ENCODE results near the gene CYB5R3.
"Not testable (repeated sequence)": the region's sequence is repeated elsewhere in the genome, so short reads cannot be mapped to it uniquely, and the experiment has no call there.

DNA sequence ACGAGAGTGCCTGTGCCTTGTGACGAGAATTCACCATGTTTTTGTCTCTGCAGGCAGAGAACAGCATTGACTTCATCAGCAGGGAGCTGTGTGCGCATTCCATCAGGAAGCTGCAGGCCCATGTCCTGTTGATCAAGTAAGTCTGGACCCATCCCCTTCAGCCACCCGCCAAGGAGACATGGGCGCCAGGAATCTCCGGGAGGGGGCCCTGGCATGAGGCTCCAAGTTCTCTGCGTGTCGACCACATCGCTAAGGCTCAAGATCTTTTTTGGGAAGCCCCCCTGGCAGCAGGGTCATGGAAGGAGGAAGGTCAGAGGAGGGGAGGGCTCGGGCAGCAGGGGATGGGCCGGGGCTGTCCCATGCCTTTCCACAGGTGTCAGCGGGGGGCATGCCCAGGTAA lies 78.1 kb downstream of the CYB5R3 start:
- TF ChIP-seq, protein P1, sequence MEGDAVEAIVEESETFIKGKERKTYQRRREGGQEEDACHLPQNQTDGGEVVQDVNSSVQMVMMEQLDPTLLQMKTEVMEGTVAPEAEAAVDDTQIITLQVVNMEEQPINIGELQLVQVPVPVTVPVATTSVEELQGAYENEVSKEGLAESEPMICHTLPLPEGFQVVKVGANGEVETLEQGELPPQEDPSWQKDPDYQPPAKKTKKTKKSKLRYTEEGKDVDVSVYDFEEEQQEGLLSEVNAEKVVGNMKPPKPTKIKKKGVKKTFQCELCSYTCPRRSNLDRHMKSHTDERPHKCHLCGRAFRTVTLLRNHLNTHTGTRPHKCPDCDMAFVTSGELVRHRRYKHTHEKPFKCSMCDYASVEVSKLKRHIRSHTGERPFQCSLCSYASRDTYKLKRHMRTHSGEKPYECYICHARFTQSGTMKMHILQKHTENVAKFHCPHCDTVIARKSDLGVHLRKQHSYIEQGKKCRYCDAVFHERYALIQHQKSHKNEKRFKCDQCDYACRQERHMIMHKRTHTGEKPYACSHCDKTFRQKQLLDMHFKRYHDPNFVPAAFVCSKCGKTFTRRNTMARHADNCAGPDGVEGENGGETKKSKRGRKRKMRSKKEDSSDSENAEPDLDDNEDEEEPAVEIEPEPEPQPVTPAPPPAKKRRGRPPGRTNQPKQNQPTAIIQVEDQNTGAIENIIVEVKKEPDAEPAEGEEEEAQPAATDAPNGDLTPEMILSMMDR (IDR thresholded peaks at IDR 0.05; ENCODE audit: insufficient read depth, low read length): not testable (repeated sequence)
- not testable (repeated sequence) for TF ChIP-seq POLR2AphosphoS5 (IDR thresholded peaks at IDR 0.05; ENCODE audit: low read depth); GABPA (IDR thresholded peaks at IDR 0.05; ENCODE audit: low read depth); SPI1 (IDR thresholded peaks at IDR 0.05; ENCODE audit: borderline replicate concordance, low read depth)
- TF ChIP-seq, protein P2, sequence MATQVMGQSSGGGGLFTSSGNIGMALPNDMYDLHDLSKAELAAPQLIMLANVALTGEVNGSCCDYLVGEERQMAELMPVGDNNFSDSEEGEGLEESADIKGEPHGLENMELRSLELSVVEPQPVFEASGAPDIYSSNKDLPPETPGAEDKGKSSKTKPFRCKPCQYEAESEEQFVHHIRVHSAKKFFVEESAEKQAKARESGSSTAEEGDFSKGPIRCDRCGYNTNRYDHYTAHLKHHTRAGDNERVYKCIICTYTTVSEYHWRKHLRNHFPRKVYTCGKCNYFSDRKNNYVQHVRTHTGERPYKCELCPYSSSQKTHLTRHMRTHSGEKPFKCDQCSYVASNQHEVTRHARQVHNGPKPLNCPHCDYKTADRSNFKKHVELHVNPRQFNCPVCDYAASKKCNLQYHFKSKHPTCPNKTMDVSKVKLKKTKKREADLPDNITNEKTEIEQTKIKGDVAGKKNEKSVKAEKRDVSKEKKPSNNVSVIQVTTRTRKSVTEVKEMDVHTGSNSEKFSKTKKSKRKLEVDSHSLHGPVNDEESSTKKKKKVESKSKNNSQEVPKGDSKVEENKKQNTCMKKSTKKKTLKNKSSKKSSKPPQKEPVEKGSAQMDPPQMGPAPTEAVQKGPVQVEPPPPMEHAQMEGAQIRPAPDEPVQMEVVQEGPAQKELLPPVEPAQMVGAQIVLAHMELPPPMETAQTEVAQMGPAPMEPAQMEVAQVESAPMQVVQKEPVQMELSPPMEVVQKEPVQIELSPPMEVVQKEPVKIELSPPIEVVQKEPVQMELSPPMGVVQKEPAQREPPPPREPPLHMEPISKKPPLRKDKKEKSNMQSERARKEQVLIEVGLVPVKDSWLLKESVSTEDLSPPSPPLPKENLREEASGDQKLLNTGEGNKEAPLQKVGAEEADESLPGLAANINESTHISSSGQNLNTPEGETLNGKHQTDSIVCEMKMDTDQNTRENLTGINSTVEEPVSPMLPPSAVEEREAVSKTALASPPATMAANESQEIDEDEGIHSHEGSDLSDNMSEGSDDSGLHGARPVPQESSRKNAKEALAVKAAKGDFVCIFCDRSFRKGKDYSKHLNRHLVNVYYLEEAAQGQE (IDR thresholded peaks at IDR 0.05; ENCODE audit: insufficient replicate concordance, low read depth): not testable (repeated sequence)
